GM21737 (cell line): Measurements from ENCODE around the gene PGGHG.
"Not testable (repeated sequence)": the region's sequence is repeated elsewhere in the genome, so short reads cannot be mapped to it uniquely, and the experiment has no call there.

Experiments used
- ATAC-seq: cut with Tn5 transposase; IDR thresholded peaks from one replicate; pipeline ENCODE4 v1.9.1; 2021; ENCODE audit warnings: mild to moderate bottlenecking, moderate library complexity; ENCODE audit not compliant: unreplicated experiment

PGGHG gene

GRCh38 chr11:297586-298405 is 8.9 kb downstream of the PGGHG start:
- no peak for ATAC-seq

GRCh38 chr11:298406-299065 is 9.6 kb downstream of the PGGHG start:
- ATAC-seq = no peak

- no peak for ATAC-seq
Observed at GRCh38 chr11:299081-299891, 10.4 kb downstream of the PGGHG start, which contains the start of gene IFITM5. Gene IFITM5 (minus strand): TSS chr11:299526. CDS start chr11:299490, 36 bp downstream.

- ATAC-seq = no peak
Observed at GRCh38 chr11:299951-300735, 11.2 kb downstream of the PGGHG start.

GRCh38 chr11:303363-303762 is 14.4 kb downstream of the PGGHG start:
- ATAC-seq = no peak

GRCh38 chr11:304061-304506 is 15.2 kb downstream of the PGGHG start:
- no peak for ATAC-seq

- no peak for ATAC-seq
Observed at GRCh38 chr11:304915-305843, 16.3 kb downstream of the PGGHG start.

- no peak for ATAC-seq
Observed at GRCh38 chr11:305844-306211, 16.9 kb downstream of the PGGHG start.

- no peak for ATAC-seq
Observed at GRCh38 chr11:306645-307371, 17.9 kb downstream of the PGGHG start.

GRCh38 chr11:307766-308708 is 19.1 kb downstream of the PGGHG start, which contains the start of gene IFITM2:
Gene IFITM2 (plus strand): TSS chr11:307816. CDS start chr11:308193, 377 bp downstream.
- ATAC-seq = not testable (repeated sequence)

GRCh38 chr11:308740-309665 is 20.1 kb downstream of the PGGHG start:
- not testable (repeated sequence) for ATAC-seq

- not testable (repeated sequence) for ATAC-seq
Observed at GRCh38 chr11:309979-310572, 21.1 kb downstream of the PGGHG start.

- not testable (repeated sequence) for ATAC-seq
Observed at GRCh38 chr11:311013-311748, 22.3 kb downstream of the PGGHG start.

GRCh38 chr11:312092-312816 is 23.3 kb downstream of the PGGHG start:
- no peak for ATAC-seq

GRCh38 chr11:313304-313786 is 24.4 kb downstream of the PGGHG start:
- no peak for ATAC-seq
